Caco-2 (cell line): ENCODE results near the gene NEU2. TPM values are rescaled to one million over a fixed set of nuclear protein-coding genes. Genes with fewer than 3 reads are reported as not detected.

ENCODE experiments used
- BruUV-seq: library from RNA; stranded (reverse); fragments of 400-500 nt; replicated peaks from 2 replicates; lab custom pipeline; 2021; lab: Mats Ljungman, UMichigan
- CTCF ChIA-PET: fragments of 300-600 bp; sonication (Branson Sonifier 250); formaldehyde crosslinking; loops from one replicate; lab custom pipeline; 2022; ENCODE audit warnings: antibody characterized with exemption; lab: Charles Lee
- POLR2A ChIA-PET: fragments of 300-600 bp; sonication (Branson Sonifier 250); formaldehyde crosslinking; loops from one replicate; lab custom pipeline; 2022; ENCODE audit warnings: antibody characterized with exemption; lab: Charles Lee
- DNase-seq, 2 experiments: peaks; one replicate each; pipeline versions ENCODE4 v3.0.0 to v3.0.0-alpha.2; 2020 to 2022
- H3K27me3 ChIP-seq: replicated peaks from 2 replicates; pipeline ENCODE4 v1.6.0; 2011; ENCODE audit warnings: low read length; ENCODE audit not compliant: control insufficient read depth, insufficient read depth
- H3K36me3 ChIP-seq: 2 replicates; pipeline ENCODE4 v1.5.1; 2011; ENCODE audit warnings: low read length; ENCODE audit not compliant: control insufficient read depth, insufficient read depth
- H3K4me1 ChIP-seq: fragments of 250-450 bp; sonication (Bioruptor Pico); 2 replicates; pipeline ENCODE4 v1.5.1; 2020; ENCODE audit warnings: mild to moderate bottlenecking
- H3K4me3 ChIP-seq: 2 replicates; pipeline ENCODE4 v1.5.1; 2011; ENCODE audit warnings: low read depth, mild to moderate bottlenecking, control low read depth, low read length
- H3K9me3 ChIP-seq: fragments of 250-450 bp; sonication (Bioruptor Pico); 2 replicates; pipeline ENCODE4 v1.5.1; 2020; ENCODE audit warnings: mild to moderate bottlenecking, moderate library complexity
- H3K27ac Mint-ChIP-seq: one replicate; pipeline ENCODE4 v1.8.0; 2022; ENCODE audit warnings: mixed read lengths; ENCODE audit not compliant: unreplicated experiment
- H3K27me3 Mint-ChIP-seq: one replicate; pipeline ENCODE4 v1.8.0; 2022; ENCODE audit warnings: mixed read lengths; ENCODE audit not compliant: insufficient read depth, unreplicated experiment
- H3K36me3 Mint-ChIP-seq: one replicate; pipeline ENCODE4 v1.8.0; 2022; ENCODE audit warnings: mild to moderate bottlenecking, mixed read lengths; ENCODE audit not compliant: insufficient read depth, unreplicated experiment
- H3K4me1 Mint-ChIP-seq: one replicate; pipeline ENCODE4 v1.8.0; 2022; ENCODE audit warnings: low read depth, mixed read lengths; ENCODE audit not compliant: unreplicated experiment
- H3K4me3 Mint-ChIP-seq: one replicate; pipeline ENCODE4 v1.8.0; 2022; ENCODE audit warnings: mild to moderate bottlenecking, moderate library complexity, mixed read lengths; ENCODE audit not compliant: unreplicated experiment
- H3K9me3 Mint-ChIP-seq: one replicate; pipeline ENCODE4 v1.8.0; 2022; ENCODE audit warnings: mixed read lengths; ENCODE audit not compliant: unreplicated experiment
- CTCF ChIP-seq, 2 experiments: fragments of 200-600 bp in 1 of 2; IDR thresholded peaks; 1 replicate in 1 of 2; 2 replicates in 1 of 2; pipeline versions ENCODE4 v1.5.1 to v1.8.0; 2011 to 2022; ENCODE audit warnings: antibody characterized with exemption in 1 of 2, control low read depth in 1 of 2, inconsistent platforms in 1 of 2, low read depth in 1 of 2, low read length in 1 of 2, mild to moderate bottlenecking in 1 of 2, moderate library complexity in 1 of 2; ENCODE audit not compliant: insufficient read depth in 1 of 2, severe bottlenecking in 1 of 2, unreplicated experiment in 1 of 2
- intact Hi-C: fragments of 100-400 bp; cut with micrococcal nuclease; formaldehyde crosslinking; loops from one replicate; pipeline ENCODE4 v1.10.0; 2022; ENCODE audit not compliant: unreplicated experiment
- total RNA-seq: library from RNA; stranded (reverse); gene quantifications from 2 replicates; pipeline ENCODE4 v1.2.3, GENCODE V29; 2022

The NEU2 gene
- total RNA-seq, 1 experiment from 2014 or later: not detected

GRCh38 chr2:233081232-233081730 is 48.8 kb downstream of the NEU2 start:
- Histone ChIP-seq H3K4me1 (no peaks in the 10 kb centered on the region), H3K9me3 (no peaks in the 10 kb centered on the region), H3K4me3 (no peak overlapping the region), H3K36me3 (no peaks in the 10 kb centered on the region), H3K27me3 (no peaks in the 10 kb centered on the region)
- BruUV-seq: no TSS peak
- H3K4me3 Mint-ChIP-seq: no peak overlapping the region
- DNase-seq: no peak
- H3K36me3 Mint-ChIP-seq: no peaks in the 10 kb centered on the region
- H3K4me1 Mint-ChIP-seq: no peaks in the 10 kb centered on the region
- H3K27ac Mint-ChIP-seq: no peak overlapping the region
- ChIA-PET POLR2A (no interaction called here), CTCF (no interaction called here)
- intact Hi-C loops: no loop called here
- no peaks in the 10 kb centered on the region for H3K9me3 Mint-ChIP-seq
- TF ChIP-seq CTCF (IDR thresholded peaks at IDR 0.05; ENCODE audit: insufficient read depth in 1 of 2, low read depth in 1 of 2, low read length in 1 of 2, severe bottlenecking in 1 of 2, unreplicated experiment in 1 of 2): no peak
- peaks cover 4% of the 10 kb centered on the region for H3K27me3 Mint-ChIP-seq

- peaks cover 5% of the 10 kb centered on the region for H3K27me3 Mint-ChIP-seq
- Histone ChIP-seq H3K27me3 (no peaks in the 10 kb centered on the region), H3K9me3 (no peaks in the 10 kb centered on the region), H3K4me3 (no peak overlapping the region), H3K4me1 (no peaks in the 10 kb centered on the region), H3K36me3 (no peaks in the 10 kb centered on the region)
- intact Hi-C loops: no loop called here
- no TSS peak for BruUV-seq
- no peaks in the 10 kb centered on the region for H3K9me3 Mint-ChIP-seq
- CTCF ChIA-PET: no interaction called here
- TF ChIP-seq CTCF (IDR thresholded peaks at IDR 0.05; ENCODE audit: insufficient read depth in 1 of 2, low read depth in 1 of 2, low read length in 1 of 2, severe bottlenecking in 1 of 2, unreplicated experiment in 1 of 2): no peak
- H3K4me1 Mint-ChIP-seq: no peaks in the 10 kb centered on the region
- no peak for DNase-seq
- POLR2A ChIA-PET: no interaction called here
- no peak overlapping the region for H3K27ac Mint-ChIP-seq
- H3K4me3 Mint-ChIP-seq: no peak overlapping the region
- H3K36me3 Mint-ChIP-seq: no peaks in the 10 kb centered on the region
Measured at GRCh38 chr2:233081731-233082221, 49.3 kb downstream of the NEU2 start.

- DNase-seq: no peak
- no peaks in the 10 kb centered on the region for H3K36me3 ChIP-seq
- BruUV-seq: no TSS peak
- Mint-ChIP-seq H3K4me1 (no peaks in the 10 kb centered on the region), H3K27me3 (peaks cover 7% of the 10 kb centered on the region), H3K36me3 (no peaks in the 10 kb centered on the region), H3K9me3 (no peaks in the 10 kb centered on the region), H3K4me3 (no peak overlapping the region), H3K27ac (no peak overlapping the region)
- intact Hi-C loops: no loop called here
- H3K9me3 ChIP-seq: no peaks in the 10 kb centered on the region
- H3K4me1 ChIP-seq: no peaks in the 10 kb centered on the region
- no peak for TF ChIP-seq CTCF (IDR thresholded peaks at IDR 0.05; ENCODE audit: insufficient read depth in 1 of 2, low read depth in 1 of 2, low read length in 1 of 2, severe bottlenecking in 1 of 2, unreplicated experiment in 1 of 2)
- ChIA-PET CTCF (no interaction called here), POLR2A (no interaction called here)
- H3K27me3 ChIP-seq: no peaks in the 10 kb centered on the region
- H3K4me3 ChIP-seq: no peak overlapping the region
Measured at GRCh38 chr2:233082222-233082930, 49.9 kb downstream of the NEU2 start.
